Breast epithelium (tissue), 3 donors: ENCODE results near the gene ITGB2.

ENCODE experiments used
- CTCF ChIP-seq, 3 donors: fragments of 450-650 bp; IDR thresholded peaks; one replicate each; pipeline ENCODE4 v1.5.1; 2016 to 2017; ENCODE audit warnings: antibody characterized with exemption in 3 of 3, mild to moderate bottlenecking in 3 of 3, moderate library complexity in 3 of 3
- POLR2A ChIP-seq: fragments of 450-650 bp; IDR thresholded peaks from one replicate; pipeline ENCODE4 v1.6.1; 2016; ENCODE audit warnings: antibody characterized with exemption, mild to moderate bottlenecking, moderate library complexity
- POLR2AphosphoS5 ChIP-seq, 3 donors: sonication (generic); formaldehyde crosslinking; IDR thresholded peaks; one replicate each; pipeline ENCODE4 v1.6.1; 2017; ENCODE audit warnings: antibody characterized with exemption in 3 of 3

- TF ChIP-seq POLR2A (no peak), POLR2AphosphoS5 (IDR thresholded peaks at IDR 0.05) (no peak), CTCF (IDR thresholded peaks at IDR 0.05) (no peak)
Observed at GRCh38 chr21:44836666-44837471, 83.8 kb downstream of the ITGB2 start.
